Measurements from ENCODE around the gene PRDM11.
A peak's percentile ranks its signal among the peaks of the same experiment; 100 is the strongest.

The PRDM11 gene

DNA sequence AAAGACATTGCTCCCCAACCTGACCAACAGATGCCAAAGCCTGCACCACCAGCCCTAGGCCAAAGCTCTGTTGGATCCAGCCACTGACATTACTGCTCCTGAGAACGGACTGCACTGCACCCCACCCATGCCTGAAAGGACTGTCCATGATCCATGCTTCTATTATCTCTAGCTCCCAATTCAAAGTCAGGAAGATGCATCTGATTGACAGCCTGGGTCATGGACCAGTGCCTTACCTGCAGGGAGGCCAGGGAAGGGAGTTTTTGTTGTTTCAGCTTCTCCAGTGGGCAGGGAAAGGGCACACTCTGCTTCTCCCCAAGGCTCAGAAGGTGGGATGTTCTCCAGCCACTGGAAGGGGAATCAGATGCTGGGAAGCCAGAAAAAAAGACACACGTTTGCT, 4.8 kb upstream of the PRDM11 start:
- DNase-seq (ENCODE audit: low read depth): no peak

DNA sequence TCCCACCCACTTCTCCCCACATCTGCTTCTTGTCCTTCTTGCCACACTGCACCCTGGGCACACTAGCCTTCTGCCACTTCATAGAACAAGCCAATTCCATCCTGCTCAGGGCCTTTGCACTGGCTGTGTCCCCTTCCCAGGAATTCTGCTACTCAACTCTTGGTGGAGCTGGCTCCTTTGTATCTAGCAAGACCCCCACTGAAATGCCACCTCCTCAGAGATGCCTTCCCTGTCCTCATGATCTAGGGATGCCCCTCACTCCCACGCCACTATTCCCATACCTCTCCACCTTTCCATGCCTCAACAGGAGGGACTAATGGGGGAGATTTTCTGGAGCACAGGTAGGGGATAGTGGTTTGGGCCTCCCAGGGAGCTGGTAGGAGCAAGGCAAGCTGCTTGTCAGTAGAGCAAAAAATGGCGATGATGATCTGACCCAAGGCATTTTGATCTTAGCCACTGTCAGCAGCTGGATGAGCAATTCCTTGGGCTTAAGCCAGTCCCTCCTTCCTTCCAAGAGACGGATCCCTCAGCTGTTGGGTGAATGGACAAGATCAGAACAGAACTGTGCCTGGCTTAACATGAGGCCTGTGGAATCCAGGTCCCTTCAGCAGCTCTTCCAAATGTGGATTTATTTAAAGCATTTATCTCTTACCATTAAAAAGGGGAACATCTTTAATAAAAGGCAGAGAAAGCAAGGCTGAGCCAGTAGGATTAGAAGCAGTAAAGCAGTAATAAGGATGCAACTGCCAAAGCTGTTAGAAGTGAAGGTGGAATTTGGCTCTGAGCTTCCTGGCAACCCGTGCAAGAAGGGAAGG, 4.0 kb upstream of the PRDM11 start:
- DNase-seq (ENCODE audit: low read depth): no peak

DNA sequence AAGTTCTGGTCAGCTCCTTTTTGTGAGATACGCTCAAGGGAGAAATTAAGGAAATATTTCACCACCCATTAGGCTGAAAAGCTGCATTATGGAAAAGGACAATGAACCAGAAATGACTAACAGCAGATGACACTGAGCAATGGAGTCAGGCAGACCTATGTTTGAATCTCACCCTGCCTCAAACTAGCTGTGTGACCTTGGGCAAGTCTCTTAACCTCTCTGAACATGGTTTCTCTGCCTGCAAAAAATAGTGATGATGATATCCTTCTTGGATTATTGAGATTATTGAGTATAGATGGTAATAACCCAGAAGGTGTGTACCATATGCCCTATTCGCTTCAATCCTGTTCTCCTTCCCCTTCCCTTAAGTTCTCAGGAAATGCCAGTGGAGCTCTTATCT, 2.9 kb upstream of the PRDM11 start:
- DNase-seq (ENCODE audit: low read depth): no peak

DNA sequence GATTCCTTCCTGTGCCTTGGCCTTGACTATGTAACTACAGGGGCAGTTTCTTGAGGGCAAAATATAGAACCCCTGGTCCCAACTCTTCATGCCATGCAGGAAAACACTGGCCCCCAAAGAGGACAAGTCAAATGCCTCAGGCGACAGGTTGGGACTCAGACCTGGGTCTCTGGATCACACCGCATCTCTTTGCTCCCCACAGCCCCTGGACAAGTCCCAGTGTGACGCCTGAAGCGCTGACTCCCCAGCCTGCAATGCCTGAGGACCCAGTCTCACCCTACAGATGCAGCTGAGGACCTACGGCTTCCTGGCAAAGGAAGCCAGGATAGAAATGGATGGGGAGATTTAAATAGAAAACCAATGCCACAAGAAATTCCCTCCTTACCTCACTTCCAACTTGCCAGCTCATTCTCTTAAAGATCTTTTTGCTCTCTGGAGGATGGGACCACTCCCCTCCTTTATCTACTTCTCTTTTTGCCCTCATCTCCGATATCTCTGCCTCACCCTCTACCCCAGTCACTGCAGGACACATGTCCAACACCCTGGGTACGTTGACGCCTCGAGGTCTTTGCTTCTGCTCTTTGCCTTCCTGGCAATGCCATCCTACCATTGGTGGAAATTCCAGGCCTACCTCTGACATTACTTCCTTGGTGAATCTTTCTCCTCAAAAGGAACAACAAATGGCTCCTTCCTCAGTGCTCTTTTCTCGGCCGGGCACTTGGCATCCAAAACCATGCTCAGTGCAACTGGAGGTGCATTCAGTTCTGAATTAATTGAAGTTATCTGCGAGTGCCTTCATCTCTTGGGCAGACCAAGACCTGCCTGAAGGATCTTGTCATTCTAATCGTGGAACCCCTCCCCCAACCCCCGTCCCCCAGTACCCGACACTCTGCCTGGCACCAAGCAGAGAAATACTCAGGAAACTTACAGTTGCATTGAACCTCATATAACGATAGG, 2.0 kb upstream of the PRDM11 start:
- DNase-seq (ENCODE audit: low read depth): no peak

DNA sequence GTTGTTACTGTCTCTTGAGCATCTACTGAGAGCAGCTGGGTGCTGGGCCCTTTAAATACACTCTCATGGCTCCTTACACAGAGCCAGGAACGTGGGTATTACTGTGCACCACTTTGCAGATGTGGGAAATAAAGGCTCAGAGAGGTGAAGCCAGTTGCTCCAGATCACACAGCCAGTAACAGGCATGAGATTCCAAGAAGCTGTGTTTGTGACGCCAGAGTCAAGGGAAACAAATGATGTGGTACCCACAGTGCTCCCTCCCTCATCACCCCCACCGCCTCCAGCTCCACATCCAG, 1.4 kb upstream of the PRDM11 start:
- DNase-seq (ENCODE audit: low read depth): no peak

DNA sequence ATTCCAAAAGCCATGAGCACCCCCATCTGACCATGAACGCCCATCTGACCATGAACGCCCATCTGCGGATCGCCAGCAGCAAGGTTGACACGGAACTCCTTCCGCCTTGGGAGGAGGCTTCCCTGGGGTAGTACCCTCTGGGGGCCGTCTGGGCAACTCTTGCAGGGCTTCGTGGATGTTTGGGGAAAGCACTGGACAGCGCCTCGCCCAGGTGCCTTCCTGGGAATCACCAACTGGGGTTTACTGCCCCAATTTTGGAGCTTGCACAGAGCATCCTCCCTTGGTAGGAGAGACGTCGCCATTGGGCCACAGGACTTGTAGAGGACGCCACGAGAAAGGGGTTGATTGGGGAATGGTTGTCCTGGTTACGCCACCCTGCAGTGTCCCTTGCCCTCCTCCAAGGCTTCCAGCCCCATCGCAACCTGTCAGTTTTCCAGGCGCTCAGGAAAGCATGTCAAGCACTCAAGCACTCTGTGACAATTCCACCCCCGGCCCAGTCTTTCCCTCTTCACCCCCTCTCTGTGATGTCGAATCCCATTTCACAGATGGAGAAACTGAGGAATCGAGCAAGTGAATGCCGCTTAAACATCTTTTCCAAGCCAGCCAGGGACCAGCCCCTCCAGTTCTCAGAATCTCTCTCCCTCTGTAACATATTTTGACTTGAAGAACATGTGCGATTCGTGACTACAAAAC, 914 bp upstream of the PRDM11 start:
- DNase-seq (ENCODE audit: low read depth): no peak

DNA sequence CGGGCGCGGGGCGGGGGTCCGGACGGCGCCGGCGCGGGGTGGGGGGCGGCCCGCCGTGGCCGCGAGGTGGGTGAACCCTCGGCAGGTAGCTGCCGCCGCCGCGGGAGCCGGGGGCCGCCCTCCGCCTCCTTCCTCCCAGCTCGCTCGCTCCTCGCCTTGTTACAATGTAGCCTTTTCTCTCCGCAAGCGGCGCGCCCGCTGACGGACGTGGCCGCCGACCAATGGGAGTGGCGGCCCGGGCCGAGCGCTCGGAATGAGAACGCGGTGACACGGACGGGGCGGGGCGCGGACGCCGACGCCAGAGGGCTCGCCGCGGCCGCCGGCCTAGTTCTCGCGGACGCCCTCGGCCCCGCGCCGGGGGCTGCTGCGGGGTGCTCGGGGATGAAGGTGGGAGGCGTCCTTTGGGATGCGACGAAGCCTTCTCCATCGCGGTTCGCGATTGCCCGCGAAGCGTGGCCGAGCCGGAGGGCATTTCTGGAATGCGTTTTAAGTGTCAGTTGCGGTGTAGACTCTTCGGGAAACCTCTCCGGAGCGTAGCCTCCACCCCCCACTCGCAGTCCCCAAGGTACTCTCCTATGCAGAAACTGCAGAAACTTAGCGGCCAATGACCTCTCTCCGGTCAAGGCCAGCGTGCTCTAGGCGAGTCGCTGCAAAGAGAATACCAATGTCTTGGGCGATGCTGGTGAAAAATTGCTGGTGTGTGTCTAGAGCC, 734 bp downstream of the PRDM11 start:
- DNase-seq (ENCODE audit: low read depth): peak; percentile 83

DNA sequence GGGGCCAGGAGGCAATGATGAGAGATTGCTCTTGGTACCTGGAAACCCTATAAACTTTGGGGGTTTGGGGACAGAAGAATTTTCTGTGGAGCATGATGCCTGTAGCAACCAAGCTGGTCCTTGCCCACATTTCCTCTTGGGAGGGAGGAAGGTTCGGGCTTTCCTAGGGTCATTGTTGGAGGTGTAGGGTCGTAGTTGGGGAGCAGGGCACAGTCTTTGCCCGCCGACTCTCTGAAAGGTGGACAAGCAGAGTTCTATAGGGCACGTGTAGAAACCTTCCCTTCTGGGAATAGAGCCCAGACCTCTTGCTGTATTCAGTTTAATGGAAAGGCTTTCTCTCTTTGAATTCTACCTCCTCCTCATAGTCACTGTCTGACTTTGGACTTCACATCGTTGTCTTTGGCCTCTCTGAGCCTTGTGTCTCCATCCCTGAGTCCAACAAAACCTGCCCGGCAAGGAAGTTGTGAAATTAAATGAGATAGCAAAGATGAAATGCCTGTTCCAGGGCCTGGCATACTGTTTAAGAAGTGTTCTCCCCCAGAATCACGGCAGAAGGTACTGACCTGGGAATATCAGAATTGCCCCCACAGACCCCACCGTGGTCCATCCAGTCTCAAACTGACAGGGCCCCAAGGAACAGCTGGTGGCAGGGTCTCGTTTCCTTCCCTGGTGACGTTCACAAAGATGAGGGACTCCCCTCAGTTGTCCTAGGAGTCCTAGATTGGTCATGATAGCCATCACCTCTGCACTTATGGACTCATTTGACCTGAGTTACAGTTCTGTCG, 1.6 kb downstream of the PRDM11 start:
- no peak for DNase-seq (ENCODE audit: low read depth)

DNA sequence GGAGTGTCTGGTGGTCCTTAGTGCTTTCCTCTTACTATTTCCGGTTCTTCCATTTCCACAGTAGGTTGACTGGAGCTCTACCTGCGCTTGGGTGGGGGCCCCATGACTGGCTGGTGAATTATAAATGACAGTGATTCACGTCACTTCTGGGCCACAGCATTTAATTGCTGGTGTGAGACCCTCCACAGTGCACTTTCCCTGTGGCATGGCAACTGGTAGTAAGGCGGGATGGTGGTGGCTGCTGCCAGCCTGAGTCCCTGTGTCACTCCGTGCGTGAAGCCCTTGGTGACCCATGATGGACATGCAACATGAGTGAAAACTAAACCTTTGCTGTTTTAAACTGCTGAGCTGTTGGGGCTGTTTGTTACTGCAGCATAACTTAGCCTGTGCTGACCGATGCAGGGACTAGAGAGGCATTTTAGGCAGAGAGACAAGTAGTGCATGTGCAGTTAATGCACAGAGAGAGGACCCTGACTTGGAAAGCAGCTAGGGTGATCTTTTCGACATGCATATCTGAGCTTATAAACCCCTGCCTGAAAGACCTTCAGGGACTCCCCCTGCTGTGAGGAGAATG, 3.1 kb downstream of the PRDM11 start:
- no peak for DNase-seq (ENCODE audit: low read depth)

DNA sequence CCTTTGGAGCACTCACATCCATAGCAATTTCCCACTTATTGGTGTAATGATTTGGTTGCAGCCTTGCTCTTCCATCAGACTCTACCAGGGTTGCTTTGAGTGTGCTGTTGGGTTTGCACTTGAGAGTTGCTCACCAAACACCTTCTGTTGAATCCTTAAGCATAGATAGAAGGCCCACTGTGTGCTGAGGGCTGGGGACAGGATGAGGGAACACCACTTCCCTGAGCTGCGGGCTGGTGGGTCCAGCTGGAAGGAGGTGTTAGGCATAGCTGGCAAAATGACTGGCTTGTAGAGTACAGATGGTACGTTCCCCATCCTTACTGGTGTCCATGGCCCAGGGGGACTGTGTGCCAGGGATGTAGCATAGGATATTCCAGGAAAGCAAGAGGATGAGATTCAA, 3.9 kb downstream of the PRDM11 start:
- DNase-seq (ENCODE audit: low read depth): no peak

DNA sequence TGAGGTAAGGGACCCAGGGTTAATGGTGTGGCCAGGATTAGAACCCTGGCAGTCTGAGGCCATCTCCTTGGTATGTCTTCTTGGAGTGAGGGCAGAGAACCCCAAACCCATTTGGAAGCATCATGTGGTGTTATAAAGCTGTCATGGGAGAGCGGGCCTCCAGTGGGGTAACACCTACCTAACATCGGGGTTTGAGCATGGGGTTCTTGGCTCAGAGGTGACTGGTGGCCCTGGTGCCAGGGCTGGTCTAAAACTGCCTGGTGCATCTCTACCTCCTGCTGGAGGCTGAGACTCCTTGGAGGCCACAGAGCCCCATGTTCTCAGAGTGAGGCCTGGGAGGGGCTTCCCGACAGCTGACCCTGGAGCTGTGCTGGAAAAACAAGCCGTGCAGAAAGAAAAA, 4.5 kb downstream of the PRDM11 start:
- no peak for DNase-seq (ENCODE audit: low read depth)

DNA sequence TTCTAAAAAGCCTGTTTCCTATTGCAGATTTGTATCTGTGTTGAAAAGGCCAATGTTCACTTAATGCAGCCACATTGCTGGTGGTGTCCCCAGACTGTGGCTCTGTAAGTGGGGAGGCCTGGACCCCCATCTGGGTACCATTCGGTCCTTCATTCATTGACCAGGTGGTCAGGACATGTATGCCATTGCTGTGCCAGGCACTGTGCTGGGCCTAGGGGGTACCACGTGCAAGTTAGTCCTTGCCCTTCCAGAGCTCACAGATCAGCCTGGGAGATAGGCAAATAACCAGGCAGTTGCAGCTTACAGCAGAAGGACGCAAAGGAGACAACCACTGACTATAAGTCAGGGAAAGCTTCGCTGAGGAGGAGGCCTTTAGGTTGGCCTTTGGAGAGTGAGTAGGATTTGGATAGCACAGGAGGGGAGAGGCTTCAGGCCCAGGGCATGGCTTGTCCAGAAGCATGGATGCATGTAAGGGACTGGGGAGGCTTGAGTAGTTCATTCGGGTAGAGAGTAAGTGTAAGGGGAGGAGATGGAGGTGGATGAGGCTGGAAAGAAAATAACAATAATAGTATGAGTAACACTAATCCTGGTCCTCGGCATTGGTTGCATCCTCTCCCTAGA, 5.0 kb downstream of the PRDM11 start:
- DNase-seq (ENCODE audit: low read depth): no peak

DNA sequence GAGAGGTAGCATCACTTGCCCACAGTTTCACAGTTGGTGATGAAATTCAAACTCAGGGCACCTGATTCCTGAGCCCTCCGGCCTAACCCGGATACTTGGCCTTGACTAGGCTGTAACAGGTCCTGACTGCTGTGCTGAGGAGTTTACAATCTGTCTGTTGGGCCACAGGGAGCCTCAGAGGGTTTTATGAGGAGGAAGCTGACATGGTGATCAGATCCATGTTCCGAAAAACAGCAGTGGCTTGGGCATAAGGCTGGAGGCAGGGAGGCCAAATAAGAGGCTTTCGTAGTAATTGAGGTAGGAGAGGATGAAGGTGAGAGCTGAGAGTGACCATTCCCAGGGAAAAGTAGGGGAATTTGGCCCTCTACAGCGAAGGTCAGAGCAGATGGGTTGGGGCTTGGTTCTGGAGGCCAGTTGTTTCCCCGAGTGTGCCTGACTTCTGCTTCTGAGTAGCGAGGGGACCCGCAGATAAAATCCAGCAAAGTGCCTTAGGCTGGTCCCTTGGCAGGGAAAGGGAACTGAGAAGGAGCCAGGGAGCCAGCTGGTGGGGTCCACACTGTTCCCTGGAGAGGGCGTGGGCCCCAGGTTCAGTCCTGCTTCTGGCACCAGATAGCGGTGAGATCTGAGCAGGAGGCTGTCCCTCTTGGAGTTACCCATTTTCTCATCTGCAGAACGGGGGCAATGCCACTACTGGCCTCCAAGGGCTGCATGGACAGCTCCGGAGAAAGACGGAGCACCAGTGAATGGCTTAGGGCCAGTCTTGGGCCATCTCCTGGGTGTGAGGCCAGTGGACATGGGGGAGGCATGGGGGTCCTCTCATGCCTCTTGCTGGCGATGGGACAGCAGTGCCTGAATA, 6.5 kb downstream of the PRDM11 start:
- no peak for DNase-seq (ENCODE audit: low read depth)

DNA sequence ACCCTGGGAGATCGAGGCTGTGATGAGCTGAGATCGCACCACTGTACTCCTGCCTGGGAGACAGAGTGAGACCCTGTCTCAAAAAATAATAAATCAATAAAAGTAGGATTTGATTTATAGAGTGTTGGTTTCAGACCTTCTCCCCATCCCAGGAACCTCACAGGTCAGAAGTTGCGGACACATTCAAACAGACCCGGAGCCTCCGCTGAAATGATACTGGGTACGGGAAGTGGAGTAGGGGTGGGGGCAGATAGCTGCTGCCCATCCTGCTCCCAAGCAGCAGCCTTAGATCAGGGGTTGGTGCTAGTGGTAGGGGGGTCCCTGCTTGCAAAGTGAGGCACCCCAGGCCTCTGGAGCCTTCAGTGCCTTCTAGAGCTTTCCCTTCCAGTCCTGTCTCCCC, 7.8 kb downstream of the PRDM11 start:
- DNase-seq (ENCODE audit: low read depth): no peak

DNA sequence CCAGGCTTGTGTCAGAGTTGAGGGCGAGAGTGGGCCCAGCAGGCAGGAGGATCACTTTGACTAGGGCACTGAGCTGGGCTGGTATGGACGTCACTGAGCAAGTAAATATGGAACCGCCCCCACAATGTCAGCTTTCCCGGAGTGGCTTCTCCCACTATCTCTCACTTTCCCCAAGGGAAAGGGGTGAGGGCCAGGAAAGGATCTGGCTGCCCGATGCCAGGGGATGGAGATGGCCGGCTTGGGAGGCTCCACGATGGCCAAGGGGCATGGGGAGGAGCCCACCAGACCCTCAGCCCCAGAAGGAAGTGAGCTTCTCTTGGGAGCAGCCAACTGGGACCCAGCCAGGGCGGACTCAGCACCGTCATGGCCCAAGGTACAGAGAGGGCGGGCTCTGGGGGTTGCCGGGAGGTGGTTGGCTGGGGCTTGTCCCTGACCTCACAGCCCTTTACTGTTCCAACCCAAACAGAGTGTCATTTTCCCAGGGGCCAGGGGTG, 8.7 kb downstream of the PRDM11 start:
- DNase-seq (ENCODE audit: low read depth): no peak

DNA sequence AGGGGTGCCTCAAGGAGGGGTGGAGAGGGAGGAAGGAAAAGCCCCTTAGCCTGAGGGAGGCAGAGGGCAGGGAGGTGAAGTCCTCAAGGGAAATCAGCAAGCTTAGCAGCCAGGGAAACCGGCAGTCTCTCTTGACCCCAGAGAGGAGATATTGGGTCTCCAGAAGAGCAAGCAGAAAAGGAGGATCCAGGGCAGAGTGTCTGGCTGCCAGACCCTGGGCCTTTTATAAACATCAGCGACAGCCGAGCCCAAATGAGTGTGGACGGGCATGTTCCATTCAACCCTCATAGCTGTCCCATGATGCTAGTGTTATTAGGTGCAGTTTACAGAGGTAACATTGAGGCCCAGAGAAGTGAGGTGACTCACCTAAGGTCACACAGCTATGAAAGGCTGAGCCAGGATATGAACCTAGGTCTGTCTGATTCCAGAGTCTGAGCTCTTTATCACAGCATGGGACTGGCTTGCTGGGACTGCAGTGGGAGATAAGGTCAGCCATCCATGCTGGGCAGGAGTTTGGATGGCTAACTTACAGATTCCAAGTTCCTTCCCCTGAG, 9.3 kb downstream of the PRDM11 start:
- DNase-seq (ENCODE audit: low read depth): no peak

DNA sequence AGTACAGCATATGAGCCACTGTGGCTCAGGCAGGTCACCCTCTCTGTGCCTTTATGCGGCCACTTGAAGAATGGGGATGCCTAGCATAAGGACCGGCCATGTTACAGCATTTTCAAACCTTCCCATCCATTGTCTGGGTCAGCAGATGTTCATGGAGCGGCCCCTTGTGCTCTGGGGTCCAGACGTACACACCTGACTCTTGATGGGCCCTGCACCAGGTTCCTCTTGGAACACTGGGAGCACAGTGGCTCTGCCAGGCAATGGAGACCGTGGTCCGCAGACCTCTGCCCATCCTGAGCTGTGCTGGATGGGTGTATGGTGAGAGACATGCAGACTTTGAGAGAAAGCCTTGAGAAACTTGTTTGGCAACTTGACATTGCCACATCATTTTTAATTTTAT, 9.8 kb downstream of the PRDM11 start:
- no peak for DNase-seq (ENCODE audit: low read depth)

DNA sequence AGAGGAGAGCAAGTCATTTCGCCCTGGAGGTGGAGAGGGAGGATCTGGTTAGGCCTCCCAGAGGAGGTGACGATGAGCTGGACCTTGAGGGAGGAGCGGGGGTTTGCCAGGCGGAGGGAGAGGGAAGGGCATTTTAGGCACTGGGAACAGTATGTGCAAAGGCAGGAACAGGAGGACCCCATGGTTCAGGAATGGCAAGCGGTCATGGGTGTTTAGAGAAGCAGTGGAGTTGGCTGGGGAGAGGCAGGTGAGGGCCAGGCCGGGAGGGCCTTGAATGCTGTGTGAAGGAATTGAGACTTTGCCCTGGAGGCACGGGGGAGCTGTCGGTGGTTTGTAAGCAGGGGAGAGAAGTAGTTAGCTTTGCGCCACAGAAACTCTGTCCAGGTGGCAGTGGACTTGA, 10.3 kb downstream of the PRDM11 start:
- DNase-seq (ENCODE audit: low read depth): no peak

All from stimulated activated CD8-positive, alpha-beta memory T cell treated with anti-CD3 and anti-CD28 coated beads, Interleukin-12 subunit alpha, Interleukin-12 subunit beta, amount 100 ng/mL, for 1 hour (primary cell).